ENCODE results near the gene SCARB2.

DNA sequence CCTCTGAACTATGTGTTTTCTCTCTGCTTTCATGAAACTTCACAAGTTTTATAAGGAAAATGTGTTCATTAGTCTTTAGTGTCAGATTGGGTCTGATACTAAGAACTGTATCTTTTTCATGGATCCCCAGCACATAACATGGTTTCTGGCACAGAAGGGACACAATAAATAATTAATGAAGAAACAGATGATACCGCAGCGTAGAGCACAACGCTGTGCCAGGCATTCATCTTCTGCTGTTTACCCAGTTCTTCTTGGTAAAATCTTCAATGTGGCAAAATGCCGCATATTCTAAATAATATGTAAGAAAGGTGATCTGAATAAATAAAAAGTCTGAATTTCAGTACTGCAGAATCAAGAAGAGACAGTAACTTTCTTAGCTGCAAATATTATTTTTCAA lies 12.3 kb downstream of the SCARB2 start:
- TF ChIP-seq EZH2phosphoT487 (IDR thresholded peaks at IDR 0.05) (no peak), EZH2 (IDR thresholded peaks at IDR 0.05) (no peak)
- TF ChIP-seq, protein P1, sequence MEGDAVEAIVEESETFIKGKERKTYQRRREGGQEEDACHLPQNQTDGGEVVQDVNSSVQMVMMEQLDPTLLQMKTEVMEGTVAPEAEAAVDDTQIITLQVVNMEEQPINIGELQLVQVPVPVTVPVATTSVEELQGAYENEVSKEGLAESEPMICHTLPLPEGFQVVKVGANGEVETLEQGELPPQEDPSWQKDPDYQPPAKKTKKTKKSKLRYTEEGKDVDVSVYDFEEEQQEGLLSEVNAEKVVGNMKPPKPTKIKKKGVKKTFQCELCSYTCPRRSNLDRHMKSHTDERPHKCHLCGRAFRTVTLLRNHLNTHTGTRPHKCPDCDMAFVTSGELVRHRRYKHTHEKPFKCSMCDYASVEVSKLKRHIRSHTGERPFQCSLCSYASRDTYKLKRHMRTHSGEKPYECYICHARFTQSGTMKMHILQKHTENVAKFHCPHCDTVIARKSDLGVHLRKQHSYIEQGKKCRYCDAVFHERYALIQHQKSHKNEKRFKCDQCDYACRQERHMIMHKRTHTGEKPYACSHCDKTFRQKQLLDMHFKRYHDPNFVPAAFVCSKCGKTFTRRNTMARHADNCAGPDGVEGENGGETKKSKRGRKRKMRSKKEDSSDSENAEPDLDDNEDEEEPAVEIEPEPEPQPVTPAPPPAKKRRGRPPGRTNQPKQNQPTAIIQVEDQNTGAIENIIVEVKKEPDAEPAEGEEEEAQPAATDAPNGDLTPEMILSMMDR (IDR thresholded peaks at IDR 0.05) = no peak

Data from neural progenitor cell (in vitro differentiated cells).